Heart left ventricle (tissue), 13 donors: ENCODE results near the gene CCDC51.
"Not testable (repeated sequence)": the region's sequence is repeated elsewhere in the genome, so short reads cannot be mapped to it uniquely, and the experiment has no call there.

Experiments used
- CTCF ChIP-seq, 12 donors: fragments of 200-600 bp; sonication (generic) in 4 of 12; IDR thresholded peaks; one replicate each; pipeline versions ENCODE4 v1.5.0 to v1.8.0; 2018 to 2022; ENCODE audit warnings: antibody characterized with exemption in 12 of 12, mild to moderate bottlenecking in 5 of 12
- POLR2A ChIP-seq, 2 donors: fragments of 450-650 bp; IDR thresholded peaks; one replicate each; pipeline ENCODE4 v1.6.1; 2017; ENCODE audit warnings: antibody characterized with exemption in 2 of 2, mild to moderate bottlenecking in 2 of 2, moderate library complexity in 2 of 2
- donor health status: ischemic (EF 13 %, LVEDD 7.1; RV severe dilation, severe dysfunction).
- donor health status: DM: no; HTN: yes; CAD: no.
- donor health status: DM: no; HTN: no; CAD: no.
- donor health status: ischemic (EF 25% LVEDD 6.9; RV normal size, moderate dysfunction).
- donor health status: ischemic (EF 25% LVEDD 5.7; RV mildly dilated, moderate dysfunction).
- donor health status: ischemic (EF 35%, LVEDD 5.7; RV mildly dilated, moderate dysfunction).
- donor health status: nonischemic (EF 11% LVEDD 7.7; RV severe dilation, severe dysfunction).
- donor health status: DM: yes; HTN: yes; CAD: no.
- donor health status: PGD.
- donor health status: ischemic (EF 29% LVEDD 5.4; RV normal size, mild dysfunction).
- donor health status: nonischemic (EF 23%, LVEDD 6.1; RV moderate dilation, normal function).

GRCh38 chr3:48401434-48401901 lies 38.5 kb downstream of the CCDC51 start:
- not testable (repeated sequence) for TF ChIP-seq CTCF, POLR2A (IDR thresholded peaks at IDR 0.05)
